Prostate gland (tissue), 2 donors: ENCODE results near the gene PCDHGA1.

Experiments used
- POLR2A ChIP-seq: fragments of 450-650 bp; IDR thresholded peaks from one replicate; pipeline ENCODE4 v1.6.1; 2016; ENCODE audit warnings: antibody characterized with exemption, mild to moderate bottlenecking
- POLR2AphosphoS5 ChIP-seq: sonication (generic); formaldehyde crosslinking; IDR thresholded peaks from one replicate; pipeline ENCODE4 v1.6.1; 2017; ENCODE audit warnings: antibody characterized with exemption
- TF ChIP-seq, protein P1 (sequence below), 4 experiments: fragments of 200-600 bp in 2 of 4; fragments of 450-650 bp in 2 of 4; sonication (generic) in 2 of 4; IDR thresholded peaks; 1 replicate in 3 of 4; 2 replicates in 1 of 4; pipeline ENCODE4 v1.5.1; 2016 to 2019; ENCODE audit warnings: antibody characterized with exemption in 4 of 4, mild to moderate bottlenecking in 2 of 4, moderate library complexity in 2 of 4

DNA sequence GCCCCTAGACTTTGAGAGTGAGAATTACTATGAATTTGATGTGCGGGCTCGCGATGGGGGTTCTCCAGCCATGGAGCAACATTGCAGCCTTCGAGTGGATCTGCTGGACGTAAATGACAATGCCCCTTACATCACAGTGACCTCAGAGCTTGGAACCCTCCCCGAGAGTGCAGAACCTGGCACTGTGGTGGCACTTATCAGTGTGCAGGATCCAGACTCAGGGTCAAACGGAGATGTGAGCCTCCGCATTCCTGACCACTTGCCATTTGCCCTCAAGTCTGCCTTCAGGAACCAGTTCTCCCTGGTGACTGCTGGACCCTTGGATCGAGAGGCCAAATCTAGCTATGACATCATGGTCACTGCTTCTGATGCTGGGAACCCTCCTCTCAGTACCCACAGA lies 155.8 kb downstream of the PCDHGA1 start:
- no peak for TF ChIP-seq POLR2A
- TF ChIP-seq, protein P1, sequence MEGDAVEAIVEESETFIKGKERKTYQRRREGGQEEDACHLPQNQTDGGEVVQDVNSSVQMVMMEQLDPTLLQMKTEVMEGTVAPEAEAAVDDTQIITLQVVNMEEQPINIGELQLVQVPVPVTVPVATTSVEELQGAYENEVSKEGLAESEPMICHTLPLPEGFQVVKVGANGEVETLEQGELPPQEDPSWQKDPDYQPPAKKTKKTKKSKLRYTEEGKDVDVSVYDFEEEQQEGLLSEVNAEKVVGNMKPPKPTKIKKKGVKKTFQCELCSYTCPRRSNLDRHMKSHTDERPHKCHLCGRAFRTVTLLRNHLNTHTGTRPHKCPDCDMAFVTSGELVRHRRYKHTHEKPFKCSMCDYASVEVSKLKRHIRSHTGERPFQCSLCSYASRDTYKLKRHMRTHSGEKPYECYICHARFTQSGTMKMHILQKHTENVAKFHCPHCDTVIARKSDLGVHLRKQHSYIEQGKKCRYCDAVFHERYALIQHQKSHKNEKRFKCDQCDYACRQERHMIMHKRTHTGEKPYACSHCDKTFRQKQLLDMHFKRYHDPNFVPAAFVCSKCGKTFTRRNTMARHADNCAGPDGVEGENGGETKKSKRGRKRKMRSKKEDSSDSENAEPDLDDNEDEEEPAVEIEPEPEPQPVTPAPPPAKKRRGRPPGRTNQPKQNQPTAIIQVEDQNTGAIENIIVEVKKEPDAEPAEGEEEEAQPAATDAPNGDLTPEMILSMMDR (IDR thresholded peaks at IDR 0.05): no peak
- no peak for TF ChIP-seq POLR2AphosphoS5
